ENCODE results near the gene GON4L.
"Not testable (repeated sequence)": the region's sequence is repeated elsewhere in the genome, so short reads cannot be mapped to it uniquely, and the experiment has no call there.

The GON4L gene, protein sequence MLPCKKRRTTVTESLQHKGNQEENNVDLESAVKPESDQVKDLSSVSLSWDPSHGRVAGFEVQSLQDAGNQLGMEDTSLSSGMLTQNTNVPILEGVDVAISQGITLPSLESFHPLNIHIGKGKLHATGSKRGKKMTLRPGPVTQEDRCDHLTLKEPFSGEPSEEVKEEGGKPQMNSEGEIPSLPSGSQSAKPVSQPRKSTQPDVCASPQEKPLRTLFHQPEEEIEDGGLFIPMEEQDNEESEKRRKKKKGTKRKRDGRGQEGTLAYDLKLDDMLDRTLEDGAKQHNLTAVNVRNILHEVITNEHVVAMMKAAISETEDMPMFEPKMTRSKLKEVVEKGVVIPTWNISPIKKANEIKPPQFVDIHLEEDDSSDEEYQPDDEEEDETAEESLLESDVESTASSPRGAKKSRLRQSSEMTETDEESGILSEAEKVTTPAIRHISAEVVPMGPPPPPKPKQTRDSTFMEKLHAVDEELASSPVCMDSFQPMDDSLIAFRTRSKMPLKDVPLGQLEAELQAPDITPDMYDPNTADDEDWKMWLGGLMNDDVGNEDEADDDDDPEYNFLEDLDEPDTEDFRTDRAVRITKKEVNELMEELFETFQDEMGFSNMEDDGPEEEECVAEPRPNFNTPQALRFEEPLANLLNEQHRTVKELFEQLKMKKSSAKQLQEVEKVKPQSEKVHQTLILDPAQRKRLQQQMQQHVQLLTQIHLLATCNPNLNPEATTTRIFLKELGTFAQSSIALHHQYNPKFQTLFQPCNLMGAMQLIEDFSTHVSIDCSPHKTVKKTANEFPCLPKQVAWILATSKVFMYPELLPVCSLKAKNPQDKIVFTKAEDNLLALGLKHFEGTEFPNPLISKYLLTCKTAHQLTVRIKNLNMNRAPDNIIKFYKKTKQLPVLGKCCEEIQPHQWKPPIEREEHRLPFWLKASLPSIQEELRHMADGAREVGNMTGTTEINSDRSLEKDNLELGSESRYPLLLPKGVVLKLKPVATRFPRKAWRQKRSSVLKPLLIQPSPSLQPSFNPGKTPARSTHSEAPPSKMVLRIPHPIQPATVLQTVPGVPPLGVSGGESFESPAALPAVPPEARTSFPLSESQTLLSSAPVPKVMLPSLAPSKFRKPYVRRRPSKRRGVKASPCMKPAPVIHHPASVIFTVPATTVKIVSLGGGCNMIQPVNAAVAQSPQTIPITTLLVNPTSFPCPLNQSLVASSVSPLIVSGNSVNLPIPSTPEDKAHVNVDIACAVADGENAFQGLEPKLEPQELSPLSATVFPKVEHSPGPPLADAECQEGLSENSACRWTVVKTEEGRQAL (N-terminal part only)

DNA sequence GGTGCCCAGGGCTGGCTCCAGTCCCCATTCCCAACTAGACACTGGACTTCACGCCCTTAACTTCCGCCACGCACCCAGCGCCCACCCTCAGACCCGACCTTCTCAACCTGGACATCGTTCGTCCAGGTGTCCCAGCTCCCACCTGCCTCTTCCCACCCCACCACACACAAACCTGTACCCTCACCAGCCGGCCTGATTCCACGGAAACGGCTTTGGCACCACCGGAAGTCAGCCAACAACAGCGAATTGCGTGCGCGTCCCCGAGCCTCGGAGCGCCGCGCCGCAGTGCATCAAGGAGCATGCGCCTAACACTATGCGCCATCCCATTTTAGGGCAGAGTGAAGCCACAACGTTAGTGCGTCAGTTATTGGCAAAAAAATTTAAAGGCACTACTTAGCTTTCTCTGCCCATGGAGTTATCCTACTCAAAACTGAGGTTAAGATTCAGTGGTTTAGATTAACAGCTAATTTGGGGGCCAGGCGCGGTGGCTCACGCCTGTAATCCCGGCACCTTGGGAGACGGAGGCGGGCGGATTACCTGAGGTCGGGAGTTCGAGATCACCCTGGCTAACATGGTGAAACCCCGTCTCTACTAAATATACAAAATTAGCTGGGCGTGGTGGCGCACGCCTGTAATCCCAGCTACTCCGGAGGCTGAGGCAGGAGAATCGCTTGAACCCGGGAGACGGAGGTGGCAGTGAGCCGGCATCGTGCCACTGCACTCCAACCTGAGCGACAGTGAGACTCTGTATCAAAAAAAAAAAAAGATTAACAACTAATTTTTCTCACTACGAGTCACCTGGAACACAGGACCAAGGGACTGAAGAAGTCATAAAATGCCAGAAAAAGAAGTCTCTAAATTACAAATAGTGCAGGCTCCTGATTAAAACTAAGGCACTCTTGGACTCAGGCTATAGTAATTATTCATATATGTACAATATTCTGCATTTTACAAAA is at the start of gene GON4L:
GON4L (minus strand) TSS at position 240 of the 956 bp plus-strand sequence. CDS start 3,434 bp downstream, outside the sequence.
- peak; percentile 94 for DNase-seq

DNA sequence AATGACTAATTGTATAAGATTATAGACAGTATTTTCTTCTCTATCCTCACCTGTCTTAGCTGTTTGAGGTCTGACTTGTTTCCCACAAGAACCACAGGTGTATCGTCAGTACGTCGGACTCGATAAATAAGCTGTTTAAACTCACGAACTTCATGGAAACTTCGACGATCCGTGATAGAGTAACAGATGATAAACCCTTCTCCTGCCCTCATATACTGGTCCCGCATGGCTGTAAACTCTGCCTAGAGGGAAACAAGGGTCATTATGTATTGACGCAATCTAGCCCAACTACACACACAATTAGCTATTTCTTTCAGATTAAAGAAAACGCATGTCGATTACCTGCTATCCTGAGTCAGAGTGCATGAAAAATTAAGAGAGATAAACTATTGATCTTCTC is 47.2 kb upstream of the GON4L start:
- DNase-seq: no peak

DNA sequence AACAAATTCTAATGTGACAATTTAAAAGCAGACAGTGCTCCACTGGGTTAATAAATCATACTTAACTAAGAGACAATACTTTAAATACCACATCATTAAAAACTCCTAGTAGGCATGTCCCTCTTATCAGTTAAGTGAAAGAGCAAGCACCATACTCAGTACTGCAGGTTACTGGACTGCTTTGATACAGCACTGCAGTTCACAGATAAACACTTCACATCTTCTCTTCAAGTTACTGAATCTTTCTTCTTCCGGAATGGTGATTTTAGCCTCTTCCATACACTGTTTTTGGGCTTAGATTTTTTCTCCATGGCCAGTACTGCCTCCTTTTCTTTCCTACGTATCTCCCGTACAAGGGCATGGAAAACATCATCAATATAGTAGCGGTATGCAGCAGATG is 43.1 kb upstream of the GON4L start:
- no peak for DNase-seq

DNA sequence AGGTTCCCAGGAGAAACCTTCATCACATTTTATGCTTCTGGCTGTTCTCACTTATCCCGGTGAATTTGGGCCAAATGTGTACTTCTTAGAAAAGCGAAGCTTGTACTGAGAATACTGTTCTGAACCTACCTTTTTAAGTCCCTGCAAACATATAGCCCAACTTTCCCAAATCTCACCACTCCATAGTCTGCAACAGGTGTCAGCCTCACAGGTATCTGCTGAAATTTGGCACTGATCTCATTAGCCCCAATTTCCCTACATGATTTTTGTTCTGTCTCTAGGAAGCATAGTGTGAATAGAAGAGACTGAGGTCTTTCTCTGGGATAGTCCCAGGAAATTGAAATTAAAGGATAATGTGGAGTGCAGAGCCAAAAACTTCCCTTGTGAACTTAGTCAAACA is 42.7 kb upstream of the GON4L start:
- no peak for DNase-seq

DNA sequence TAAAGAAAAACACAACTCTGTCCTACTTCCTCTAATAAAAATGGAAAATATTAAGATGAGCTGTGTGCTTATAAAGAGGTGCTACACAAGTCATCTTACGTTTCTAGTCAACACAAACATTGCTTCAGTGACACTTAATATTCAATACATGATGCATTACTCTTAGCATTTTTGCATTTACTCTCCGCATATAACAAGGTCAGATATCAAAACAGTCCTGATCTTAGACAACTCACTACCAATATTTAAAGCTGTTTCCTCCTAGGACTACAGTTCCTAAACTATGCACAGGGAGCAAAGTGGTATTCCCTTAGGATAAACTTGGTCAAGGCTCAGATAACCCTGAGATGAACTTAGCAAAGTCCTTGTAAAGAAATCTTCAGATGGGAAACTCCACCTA is 41.9 kb upstream of the GON4L start:
- no peak for DNase-seq

DNA sequence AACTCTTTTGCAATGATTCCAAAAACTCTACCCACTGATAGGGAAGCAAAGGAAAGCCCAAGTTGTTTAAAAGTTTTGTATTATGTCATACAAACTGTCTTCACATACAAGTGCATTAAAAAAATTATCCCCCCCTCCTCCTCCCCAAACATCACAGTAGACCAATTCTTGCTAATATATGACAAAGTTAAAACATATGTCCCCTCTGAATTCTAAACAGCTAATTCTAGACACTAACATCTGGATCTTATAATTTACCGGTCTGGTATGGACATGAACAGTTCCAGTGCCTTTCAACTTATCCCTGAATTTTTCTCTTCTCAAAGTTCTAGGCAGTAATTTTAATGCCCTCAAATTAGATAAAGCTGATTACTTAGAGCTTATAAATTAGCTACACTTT is 40.7 kb upstream of the GON4L start:
- no peak for DNase-seq

DNA sequence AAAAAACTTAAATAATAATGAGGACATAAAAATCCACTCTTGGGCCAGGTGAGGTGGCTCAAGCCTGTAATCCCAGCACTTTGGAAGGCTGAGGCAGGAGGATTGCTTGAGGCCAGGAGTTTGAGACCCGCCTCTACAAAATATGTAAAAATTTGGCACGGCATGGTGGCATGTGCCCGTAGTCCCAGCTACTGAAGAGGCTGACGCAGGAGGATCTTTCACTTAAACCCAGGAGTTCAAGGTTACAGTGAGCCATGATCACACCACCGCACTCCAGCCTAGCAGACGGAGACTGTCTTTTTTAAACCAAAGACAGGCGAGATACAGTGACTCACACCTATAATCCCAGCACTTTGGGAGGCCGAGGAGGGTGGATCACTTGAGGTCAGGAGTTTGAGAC is 39.5 kb upstream of the GON4L start:
- DNase-seq: not testable (repeated sequence)

DNA sequence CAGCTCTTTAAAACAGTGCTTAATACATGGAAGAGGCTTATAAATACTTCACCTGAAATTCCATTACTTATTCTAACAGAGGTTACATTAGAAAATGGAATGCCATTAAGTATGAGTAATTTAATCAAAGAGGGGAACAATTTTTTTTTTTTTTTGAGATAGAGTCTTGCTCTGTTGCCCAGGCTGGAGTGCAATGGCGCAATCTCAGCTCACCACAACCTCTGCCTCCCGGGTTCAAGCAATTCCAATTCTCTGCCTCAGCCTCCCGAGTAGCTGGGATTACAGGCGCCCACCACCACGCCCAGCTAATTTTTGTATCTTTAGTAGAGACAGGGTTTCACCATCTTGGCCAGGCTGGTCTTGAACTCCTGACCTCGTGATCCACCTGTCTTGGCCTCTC is 38.6 kb upstream of the GON4L start:
- not testable (repeated sequence) for DNase-seq

DNA sequence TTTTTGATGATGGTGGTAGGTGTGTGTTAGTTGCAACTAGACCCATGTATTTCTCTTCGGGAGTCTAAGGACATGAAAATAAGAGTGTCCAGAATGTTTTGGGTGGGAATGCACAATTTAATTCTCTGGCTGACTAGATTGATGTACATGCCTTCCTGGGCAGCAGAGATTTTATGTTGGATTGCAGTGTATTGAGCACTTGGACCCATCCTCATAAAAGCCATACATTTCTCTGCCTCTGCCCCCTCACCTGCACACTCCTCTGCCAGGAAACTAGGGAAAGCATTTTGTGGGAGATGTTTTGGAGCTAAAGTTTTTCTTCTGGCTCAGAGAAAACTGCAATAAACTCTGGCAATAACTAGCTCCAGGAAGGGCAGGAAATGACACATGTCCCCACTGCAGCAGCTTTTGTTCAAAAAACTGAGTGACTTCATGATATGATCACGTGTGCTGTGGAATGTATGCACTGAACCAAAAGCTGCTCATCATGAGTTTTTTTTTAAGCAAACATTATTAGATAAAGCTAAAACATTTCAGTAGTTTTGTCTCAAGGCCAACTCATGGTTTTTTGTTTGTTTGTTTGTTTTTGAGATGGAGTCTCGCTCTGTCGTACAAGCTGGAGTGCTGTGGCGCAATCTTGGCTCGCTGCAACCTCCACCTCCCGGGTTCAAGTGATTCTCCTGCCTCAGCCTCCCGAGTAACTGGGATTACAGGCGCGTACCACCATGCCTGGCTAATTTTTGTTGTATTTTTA is 36.6 kb upstream of the GON4L start:
- DNase-seq: no peak

DNA sequence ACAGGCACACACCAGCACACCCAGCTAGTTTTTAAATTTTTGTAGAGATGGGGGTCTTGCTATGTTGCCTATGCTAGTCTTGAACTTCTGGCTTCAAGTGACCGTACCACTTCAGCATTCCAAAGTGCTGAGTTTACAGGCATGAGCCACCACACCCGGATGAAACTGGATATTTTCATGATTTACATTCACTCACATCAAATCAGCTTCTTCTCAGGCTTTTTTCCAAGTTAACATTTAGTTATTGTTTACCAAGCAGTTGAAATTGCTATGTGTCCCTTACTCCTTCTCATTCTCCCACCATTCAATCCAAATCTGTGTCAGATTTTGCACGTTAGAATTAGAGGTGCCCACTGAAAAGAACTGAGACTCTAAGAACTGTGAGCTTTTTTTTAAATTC is 35.8 kb upstream of the GON4L start:
- DNase-seq: no peak

DNA sequence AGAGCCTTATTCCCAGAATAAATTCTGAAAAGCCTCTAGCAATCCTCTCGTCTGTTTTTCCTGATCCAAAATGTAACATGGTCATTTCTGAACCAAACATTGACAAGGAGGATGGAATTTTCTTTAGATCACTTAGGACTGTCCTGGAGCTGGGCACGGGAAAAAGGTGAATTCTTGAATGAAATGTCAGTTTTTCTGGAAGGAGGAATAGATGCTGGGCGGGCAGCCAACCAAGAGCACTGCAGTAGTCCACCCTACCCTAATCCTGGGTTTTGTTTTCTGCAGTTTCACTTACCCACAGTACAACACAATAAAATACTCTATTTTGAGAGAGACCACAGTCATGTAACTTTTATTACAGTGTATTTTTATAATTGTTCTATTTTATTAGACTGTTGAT is 33.2 kb upstream of the GON4L start:
- no peak for DNase-seq

DNA sequence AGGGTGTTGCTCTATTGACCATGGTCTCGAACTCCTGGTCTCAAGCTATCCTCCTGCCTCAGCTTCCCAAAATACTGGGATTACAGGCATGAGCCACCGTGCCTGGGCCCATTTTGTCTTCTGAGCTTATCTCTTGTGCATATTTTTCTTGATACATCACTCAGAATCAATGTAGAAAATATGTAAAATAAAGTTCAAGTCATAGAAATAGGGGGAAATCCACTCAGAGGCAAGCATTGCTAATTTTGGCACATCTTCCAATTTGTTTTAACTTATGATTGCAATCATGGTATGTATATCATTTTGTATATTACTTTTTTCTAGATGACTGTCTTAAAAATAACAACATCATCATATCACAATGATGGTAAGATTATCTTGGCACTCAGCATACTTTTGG is 32.6 kb upstream of the GON4L start:
- DNase-seq: no peak

DNA sequence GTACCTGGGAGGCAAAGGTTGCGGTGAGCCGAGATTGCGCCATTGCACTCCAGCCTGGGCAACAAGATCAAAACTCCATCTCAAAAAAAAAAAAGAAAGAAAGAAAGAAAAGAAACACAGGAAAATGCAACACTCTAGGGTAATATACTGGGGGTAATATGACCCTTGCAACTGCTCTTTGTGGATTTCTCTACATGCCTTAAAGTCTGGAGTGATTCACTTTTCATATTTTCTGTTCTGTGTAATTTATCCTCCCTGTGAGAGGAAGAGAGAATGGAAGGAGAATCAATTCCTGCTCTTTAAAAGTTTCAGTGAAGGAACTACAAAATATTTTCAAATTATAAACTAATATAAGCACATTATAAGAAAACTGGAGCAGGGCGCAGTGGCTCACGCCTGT is 31.5 kb upstream of the GON4L start:
- DNase-seq: no peak

DNA sequence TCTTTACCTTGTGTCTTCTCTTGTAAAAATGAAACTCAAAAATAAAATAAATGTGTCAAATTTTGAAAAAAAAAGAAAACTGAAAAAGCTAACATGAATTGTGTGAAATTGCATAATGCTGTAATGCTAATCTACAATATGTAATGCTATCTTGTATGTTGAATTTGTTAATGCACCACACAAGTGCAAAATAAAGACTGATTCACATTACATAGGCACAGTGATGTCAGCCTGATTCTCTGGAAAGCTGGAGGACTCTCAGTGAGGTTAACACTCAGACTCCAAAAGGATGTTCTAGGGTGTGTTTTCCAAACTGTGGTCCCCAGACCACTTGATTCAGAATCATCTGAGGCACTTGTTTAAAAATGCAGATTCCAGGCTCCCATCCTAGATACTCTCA is 28.0 kb upstream of the GON4L start:
- no peak for DNase-seq

DNA sequence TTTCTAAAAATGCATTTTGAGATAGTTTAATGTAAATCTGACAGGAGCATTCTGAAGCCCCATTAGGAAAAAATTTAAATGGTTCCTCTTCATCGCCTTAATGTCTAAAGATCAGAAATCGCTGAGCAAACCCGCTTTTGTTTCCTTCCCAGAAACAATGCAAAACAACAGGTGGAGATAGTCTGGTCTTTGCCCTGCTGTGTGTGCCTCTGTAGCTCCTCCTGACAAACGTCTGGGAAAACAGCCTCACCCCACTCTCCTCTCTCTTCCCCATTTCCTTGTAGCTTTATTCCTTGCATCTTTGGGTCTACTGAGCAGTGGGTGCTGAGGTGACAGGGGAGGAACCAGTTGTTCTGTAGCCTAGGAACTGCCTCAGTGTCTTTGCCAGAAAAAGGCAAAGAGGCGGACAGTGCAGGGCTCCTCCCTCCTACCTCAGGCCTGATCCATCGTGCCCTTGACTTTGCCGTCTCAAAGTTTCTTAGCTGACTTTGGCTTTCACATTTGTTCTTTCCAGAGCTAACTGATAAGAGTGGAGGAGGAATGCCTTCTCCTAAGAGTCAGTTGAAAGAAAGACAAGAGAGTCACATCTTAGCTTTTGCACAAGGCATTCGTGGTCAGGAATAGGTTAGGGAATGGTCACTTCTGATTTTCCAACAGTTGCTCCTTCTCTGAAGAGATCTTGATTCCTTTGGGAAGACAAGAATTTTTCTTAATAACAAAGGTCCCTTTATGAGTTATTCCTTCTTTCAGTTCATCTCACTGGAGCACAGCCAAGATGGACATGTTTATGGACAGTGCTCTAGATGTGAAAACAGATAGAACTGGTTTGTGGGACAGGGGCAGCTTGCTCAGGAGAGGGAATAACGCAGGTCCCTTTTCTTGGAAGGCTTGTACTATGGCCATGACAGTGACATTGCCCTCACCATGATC is 27.3 kb upstream of the GON4L start:
- no peak for DNase-seq

DNA sequence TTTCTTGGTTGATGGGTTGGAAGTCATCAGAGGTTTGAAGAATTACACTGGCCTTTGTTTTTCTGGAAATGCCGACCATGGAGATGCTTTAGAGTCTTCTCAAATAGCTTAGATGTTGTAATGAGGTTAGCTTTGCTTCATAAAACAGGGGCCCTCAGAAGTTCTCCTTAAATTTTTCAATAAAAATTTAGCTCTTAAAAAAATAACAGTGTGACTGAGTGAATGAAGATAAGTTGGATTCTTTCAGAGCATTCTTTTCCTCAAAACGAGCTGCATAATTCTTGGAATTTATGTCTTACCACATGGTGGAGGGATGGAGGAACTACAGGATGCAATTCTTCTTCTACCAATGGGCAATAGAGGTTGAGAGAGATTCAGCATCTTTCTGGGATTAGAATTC is 25.8 kb upstream of the GON4L start:
- DNase-seq: no peak

DNA sequence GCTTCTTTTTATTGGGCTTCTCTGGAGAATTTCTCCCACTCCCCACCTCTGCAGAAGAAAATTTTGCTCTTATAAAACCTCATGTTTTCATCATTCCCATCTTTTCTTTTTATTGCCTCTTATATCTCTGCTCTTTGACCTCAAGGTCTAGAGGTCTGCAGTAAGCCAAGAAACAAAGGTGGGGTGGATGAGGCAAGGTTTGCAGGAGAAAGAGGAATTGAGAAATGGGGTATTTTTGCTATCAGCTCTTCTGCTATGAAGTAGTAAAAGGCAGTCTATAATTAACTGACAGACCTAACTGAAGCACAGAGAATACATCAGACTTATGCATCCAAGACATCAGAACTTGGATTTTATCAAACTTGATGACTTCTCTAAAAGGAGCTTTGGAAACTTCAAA is 25.2 kb upstream of the GON4L start:
- DNase-seq: no peak

DNA sequence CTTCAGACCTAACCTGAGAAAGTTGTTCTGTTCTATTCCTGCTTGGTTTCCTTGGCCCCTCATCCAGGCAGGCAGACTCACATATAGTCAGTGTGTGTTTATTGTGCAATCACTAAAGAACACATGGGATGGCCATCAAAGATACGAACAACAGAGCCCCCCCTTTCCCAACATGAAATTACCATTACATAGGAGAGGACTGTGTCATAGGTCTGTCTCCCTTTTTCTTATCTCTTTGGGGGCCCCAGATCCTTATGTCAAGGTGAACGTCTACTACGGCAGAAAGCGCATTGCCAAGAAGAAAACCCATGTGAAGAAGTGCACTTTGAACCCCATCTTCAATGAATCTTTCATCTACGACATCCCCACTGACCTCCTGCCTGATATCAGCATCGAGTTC is 23.9 kb upstream of the GON4L start:
- no peak for DNase-seq

DNA sequence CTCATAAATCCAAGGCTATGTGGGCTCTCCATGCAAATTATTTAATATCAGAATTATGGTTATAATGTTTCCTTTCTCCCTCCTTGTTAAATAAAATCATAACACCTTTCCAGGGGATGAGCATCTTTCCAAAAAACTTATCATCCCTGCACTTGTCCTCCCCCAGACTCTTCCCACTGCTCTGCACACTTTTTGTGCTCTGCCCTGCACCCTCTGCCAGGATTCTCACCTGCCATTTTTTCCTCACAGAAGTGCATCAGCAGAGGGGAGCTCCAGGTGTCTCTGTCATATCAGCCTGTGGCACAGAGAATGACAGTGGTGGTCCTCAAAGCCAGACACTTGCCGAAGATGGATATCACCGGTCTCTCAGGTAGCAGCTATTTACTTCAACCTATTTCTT is 23.2 kb upstream of the GON4L start:
- no peak for DNase-seq

DNA sequence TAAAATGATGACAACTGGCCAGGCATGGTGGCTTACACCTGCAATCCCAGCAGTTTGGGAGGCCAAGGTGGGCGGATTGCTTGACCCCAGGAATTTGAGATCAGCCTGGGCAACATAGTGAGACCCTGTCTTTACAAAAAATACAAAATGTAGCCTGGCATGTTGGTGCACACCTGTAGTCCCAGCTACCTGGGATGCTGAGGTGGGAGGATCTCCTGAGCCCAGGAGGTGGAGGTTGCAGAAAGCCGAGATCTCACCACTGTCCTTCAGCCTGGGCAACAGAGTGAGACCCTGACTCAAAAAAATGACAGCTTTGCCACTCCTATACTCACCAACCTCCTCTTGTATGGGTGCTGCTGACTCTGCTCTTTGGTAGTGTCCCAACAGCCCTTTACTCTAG is 20.9 kb upstream of the GON4L start:
- DNase-seq: no peak

Measured in islet precursor cell (in vitro differentiated cells).